ENCODE data around the gene DNM3. TPM values are rescaled to one million over a fixed set of nuclear protein-coding genes. Genes with fewer than 3 reads are reported as not detected.
A peak's percentile ranks its signal among the peaks of the same experiment; 100 is the strongest.
"Not testable (repeated sequence)": the region's sequence is repeated elsewhere in the genome, so short reads cannot be mapped to it uniquely, and the experiment has no call there.

The DNM3 gene
- total RNA-seq, 1 donor from 2014 or later: 15.4 TPM

DNA sequence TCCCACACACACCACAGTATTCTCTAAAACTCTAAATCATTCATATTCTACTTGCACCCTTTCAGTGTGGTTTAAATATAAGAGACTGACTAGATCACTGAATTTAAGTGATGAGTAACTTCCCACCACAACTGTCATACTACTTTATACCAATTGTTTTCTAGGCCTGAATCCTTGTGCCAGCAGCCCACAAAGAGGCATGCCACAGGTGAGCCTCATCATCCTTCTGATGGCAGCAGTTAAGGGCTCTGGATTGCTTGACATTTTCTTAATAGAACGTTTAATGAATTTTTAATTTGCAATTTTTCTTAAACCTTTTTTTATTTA is 588.8 kb downstream of the DNM3 start:
- TF ChIP-seq, protein P1, sequence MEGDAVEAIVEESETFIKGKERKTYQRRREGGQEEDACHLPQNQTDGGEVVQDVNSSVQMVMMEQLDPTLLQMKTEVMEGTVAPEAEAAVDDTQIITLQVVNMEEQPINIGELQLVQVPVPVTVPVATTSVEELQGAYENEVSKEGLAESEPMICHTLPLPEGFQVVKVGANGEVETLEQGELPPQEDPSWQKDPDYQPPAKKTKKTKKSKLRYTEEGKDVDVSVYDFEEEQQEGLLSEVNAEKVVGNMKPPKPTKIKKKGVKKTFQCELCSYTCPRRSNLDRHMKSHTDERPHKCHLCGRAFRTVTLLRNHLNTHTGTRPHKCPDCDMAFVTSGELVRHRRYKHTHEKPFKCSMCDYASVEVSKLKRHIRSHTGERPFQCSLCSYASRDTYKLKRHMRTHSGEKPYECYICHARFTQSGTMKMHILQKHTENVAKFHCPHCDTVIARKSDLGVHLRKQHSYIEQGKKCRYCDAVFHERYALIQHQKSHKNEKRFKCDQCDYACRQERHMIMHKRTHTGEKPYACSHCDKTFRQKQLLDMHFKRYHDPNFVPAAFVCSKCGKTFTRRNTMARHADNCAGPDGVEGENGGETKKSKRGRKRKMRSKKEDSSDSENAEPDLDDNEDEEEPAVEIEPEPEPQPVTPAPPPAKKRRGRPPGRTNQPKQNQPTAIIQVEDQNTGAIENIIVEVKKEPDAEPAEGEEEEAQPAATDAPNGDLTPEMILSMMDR (IDR thresholded peaks at IDR 0.05): no peak
- Histone ChIP-seq H3K36me3 (no peaks in the 10 kb centered on the region), H3K27ac (no peak overlapping the region), H3K9me3 (no peaks in the 10 kb centered on the region), H3K4me3 (no peak overlapping the region), H3K27me3 (no peaks in the 10 kb centered on the region), H3K4me1 (peaks cover 8% of the 10 kb centered on the region)
- intact Hi-C loops (cut with DNase I): no loop called here
- no peak for DNase-seq
- ATAC-seq: no peak

DNA sequence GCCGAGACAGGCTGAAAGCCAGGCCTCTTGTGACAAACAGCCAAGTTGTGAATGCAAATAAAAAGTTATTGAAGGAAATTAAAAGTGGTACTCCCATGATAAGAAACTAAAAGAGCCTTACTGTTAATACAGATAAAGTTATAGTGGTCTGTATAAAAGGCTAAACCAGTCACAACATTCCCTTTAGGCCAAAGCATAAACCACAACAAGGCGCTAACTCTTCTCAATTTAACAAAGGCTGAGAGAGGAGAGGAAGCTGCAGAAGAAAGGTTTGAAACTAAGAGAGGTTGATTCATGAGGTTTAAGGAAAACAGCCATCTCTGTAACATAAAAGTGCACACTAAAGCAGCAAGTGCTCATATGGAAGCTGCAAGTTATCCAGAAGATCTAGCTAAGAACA is 589.9 kb downstream of the DNM3 start:
- ATAC-seq: no peak
- intact Hi-C loops (cut with DNase I): no loop called here
- H3K36me3 ChIP-seq: no peaks in the 10 kb centered on the region
- no peak overlapping the region for H3K27ac ChIP-seq
- no peaks in the 10 kb centered on the region for H3K9me3 ChIP-seq
- no peak overlapping the region for H3K4me3 ChIP-seq
- peaks cover 8% of the 10 kb centered on the region for H3K4me1 ChIP-seq
- DNase-seq: no peak
- TF ChIP-seq, protein P1 (IDR thresholded peaks at IDR 0.05): no peak
- no peaks in the 10 kb centered on the region for H3K27me3 ChIP-seq

- Histone ChIP-seq H3K27me3 (no peaks in the 10 kb centered on the region), H3K4me3 (no peak overlapping the region), H3K9me3 (no peaks in the 10 kb centered on the region), H3K4me1 (peaks cover 8% of the 10 kb centered on the region), H3K27ac (peak overlapping the region; percentile 17), H3K36me3 (no peaks in the 10 kb centered on the region)
- intact Hi-C loops (cut with DNase I): no loop called here
- DNase-seq: peak; percentile 77
- TF ChIP-seq, protein P1 (IDR thresholded peaks at IDR 0.05): no peak
- ATAC-seq: peak; percentile 88
These were observed 590.5 kb downstream of the DNM3 start for GRCh38 chr1:172431721-172432192.

GRCh38 chr1:172437183-172437582 is 595.9 kb downstream of the DNM3 start:
- H3K27me3 ChIP-seq; DNase-seq; intact Hi-C loops (cut with DNase I): not testable (repeated sequence)

DNA sequence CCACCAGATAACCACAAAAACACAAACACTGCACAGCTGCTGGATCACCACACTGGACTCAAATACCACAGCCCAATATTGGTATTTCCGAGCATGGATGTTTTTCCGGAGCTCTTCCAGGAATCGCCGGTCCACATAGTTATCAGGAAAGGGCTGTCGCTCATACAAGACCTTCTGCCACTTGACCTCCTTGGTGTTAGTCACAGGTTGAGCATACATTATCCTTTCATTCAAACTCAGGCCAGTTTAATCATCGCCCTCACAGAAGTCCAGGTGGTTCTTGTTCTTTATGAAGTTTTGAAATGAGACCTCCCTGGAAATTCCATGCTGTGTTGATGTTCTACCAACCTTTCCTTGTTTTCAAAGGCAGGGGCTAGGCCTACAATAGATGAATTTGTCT is 601.1 kb downstream of the DNM3 start:
- no peak overlapping the region for H3K4me3 ChIP-seq
- H3K36me3 ChIP-seq: peaks cover 6% of the 10 kb centered on the region
- no peak for DNase-seq
- TF ChIP-seq, protein P1 (IDR thresholded peaks at IDR 0.05): no peak
- H3K27ac ChIP-seq: no peak overlapping the region
- intact Hi-C loops (cut with DNase I): no loop called here
- no peak for ATAC-seq
- no peaks in the 10 kb centered on the region for H3K27me3 ChIP-seq
- H3K9me3 ChIP-seq: no peaks in the 10 kb centered on the region
- peaks cover 9% of the 10 kb centered on the region for H3K4me1 ChIP-seq

More at GRCh38 chr1:172437183-172437582, 595.9 kb downstream of the DNM3 start:
- H3K36me3 ChIP-seq, H3K9me3 ChIP-seq, H3K4me3 ChIP-seq, H3K4me1 ChIP-seq, ATAC-seq, H3K27ac ChIP-seq: not testable (repeated sequence)

- Histone ChIP-seq H3K4me1 (peaks cover 9% of the 10 kb centered on the region), H3K36me3 (peaks cover 6% of the 10 kb centered on the region), H3K27me3 (no peaks in the 10 kb centered on the region), H3K9me3 (no peaks in the 10 kb centered on the region), H3K4me3 (peak overlapping the region; percentile 95), H3K27ac (peak overlapping the region; percentile 92)
- ATAC-seq (no peak), DNase-seq (no peak)
- intact Hi-C loops (cut with DNase I): no loop called here
- TF ChIP-seq, protein P1 (IDR thresholded peaks at IDR 0.05): no peak
These were observed 601.7 kb downstream of the DNM3 start for GRCh38 chr1:172442843-172443565.

All from upper lobe of right lung (tissue), 1 donor.